Left forelimb (tissue), 1 donor: Measurements from ENCODE around the gene KRT222.

Source experiments
- DNase-seq: peaks from one replicate; pipeline ENCODE4 v3.0.0-alpha.2; 2018; ENCODE audit warnings: low spot score

KRT222 gene

DNA sequence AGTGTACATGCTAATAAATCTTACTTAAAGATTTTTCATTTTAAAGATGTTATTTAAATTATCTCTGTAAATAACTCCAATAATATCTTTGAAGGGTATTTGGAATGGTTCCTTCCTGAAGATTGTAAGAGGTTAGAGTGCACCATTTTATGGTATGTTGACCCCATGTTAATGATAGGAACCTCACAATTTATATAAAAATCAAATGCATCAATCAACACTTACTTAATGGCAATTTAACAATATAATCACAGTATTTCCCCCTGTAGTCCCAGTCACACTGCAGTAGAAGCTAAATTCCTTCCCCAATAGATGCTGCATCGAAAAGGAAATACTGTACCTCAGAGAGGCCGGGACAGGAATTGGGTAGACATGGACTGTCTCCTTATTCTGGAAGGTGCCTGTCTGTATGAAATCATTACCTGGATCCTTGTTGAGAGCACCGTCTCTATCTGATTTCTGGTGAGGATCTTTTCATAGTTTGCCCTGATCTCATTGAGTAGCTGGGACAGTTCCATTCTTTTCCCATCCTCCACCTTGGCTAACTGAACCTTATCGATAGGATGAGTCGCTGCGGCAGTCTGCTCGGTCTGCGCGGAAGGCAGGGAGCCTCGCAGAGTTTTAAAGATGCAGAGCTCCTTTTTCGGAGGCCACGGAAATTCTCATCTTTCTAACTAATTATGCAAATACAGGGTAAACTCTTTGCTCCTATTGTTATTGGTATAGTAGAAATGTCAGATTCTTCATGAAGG, at the start of gene KRT222:
TSS of gene KRT222 (minus strand) at position 596 of the 752 bp plus-strand sequence. CDS start at position 518, 78 bp downstream.
- no peak for DNase-seq

DNA sequence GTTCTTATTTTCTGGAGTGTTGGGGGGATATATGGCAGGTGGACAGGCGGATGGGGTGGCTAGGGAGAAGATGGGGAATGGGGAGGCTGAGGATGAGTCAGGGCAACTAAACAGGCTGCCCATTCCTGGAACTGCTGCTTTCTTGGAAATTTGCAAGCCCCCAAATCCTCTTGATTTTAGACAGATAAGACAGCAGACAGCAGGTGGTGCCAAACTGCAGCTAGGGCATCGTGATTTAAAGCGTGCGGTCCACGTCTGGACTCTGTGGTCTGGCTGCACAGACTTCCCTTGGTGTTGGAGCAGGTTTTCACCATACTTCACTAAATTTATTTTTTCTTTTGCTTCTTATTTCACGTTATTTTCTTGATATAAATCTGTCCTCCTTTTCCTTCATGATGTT, 49.5 kb upstream of the KRT222 start:
- no peak for DNase-seq

DNA sequence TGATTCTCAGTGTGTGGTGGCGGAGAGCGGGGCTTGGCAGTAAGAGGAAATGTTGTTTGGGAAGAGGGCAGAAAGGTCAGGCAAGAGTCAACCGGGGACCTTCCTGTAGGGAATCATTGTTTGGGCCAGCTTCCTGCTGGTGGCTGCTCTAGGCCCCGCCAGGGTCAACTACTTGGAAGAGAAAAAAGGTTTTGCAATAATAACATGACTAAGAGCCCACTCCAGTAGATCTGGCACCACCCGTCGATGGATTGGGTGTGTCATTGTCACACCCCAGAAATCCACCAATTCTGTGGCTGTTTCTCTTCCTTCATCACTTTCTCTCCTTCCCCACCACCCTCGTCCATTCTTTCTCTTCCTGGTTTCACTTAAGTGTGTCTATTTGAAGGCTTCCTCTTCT, 42.8 kb upstream of the KRT222 start:
- DNase-seq = no peak

DNA sequence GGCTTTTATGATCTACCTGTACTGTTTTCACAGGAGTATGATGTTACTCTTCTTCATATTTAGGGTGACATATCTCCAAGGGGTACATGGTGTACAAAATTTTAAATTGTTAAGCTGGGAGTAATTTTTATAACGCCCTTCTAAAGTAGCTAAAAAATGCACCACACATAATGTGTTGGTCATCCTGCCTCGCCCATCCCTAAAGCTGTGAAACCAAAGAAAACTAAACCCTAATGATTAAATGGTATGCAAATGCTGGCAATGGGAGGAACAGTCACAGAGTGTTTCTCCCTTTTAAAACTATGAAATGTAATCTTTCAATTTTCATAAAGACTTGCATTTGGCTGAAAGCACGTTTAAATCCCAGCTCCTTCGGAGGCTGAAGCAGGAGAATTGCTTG, 40.6 kb upstream of the KRT222 start:
- no peak for DNase-seq

DNA sequence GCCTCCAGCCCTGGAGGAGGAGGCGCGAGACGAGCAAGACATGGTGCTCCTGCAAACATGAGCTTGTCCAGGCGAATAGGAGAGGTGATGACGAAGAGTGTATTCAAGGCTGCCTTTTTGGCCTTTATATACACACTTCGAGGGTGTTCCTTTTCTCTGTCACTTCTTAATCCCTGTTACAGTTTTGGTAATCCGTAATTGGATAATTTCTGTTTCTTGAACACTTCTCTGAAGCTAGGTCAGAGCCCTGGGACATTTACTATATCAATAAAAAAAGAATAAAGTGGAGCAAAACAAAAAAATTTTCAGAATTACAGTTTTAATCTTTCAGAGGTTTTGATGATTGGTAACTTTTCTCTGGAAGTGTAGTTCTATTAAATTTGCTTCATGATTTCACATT, 38.7 kb upstream of the KRT222 start, which contains the start of gene KRT24:
TSS of gene KRT24 (minus strand) at position 101 of the 400 bp plus-strand sequence. CDS start at position 42, 59 bp downstream.
- DNase-seq = no peak

DNA sequence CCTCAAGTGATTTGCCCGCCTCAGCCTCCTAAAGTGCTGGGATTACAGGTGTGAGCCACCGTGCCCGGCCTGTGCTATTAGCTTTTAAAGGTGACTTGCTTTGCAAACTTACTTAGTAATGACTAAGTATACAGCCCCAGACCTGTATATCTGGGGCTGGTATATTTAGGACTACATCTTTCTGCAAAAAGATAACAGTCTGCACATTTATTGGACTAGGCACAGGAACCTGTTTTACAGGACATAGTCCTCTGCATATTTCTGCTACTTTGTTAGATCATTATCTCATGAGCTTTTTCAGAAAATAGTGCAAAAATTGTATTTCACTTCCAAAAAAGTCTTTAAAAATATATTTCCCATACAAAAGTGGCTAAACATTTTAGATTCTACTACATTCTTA, 37.3 kb upstream of the KRT222 start:
- no peak for DNase-seq

DNA sequence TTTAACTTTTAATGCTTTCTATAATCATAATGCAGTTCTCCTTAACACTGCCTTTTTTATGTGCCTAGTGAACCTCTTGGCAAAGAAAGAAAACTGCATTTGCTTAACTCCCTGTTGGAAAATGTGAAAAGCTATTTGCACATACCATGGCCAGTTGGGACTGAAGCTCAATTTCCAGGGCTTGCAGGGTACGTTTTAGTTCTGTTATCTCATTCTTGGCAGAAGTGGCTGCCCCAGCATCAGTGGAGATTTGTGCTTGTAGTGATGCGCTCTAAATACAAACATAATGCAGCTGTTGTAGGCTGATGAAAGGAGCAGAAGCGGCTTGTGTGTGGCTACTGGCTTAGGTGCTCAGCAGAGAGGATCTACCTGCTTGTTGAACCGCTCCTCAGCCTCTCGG, 34.9 kb upstream of the KRT222 start:
- no peak for DNase-seq

DNA sequence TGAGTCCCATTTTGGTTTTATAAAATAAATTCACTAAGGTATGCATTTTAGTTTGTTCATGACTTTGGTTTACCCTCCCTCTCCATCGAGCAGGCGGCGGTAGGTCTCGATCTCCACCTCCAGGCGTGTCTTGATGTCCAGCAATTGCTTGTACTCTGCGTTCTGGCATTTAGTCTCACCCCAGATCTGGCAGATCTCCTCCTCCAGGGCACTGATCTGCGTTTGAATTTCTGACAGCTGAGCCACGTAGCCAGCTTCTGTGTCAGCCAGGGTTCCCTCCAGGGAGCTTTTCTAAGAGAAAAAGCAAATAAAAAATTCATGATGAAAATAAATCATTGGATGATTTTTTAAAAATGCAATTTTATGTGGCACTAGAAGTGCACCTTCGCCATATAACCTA, 34.4 kb upstream of the KRT222 start:
- no peak for DNase-seq

DNA sequence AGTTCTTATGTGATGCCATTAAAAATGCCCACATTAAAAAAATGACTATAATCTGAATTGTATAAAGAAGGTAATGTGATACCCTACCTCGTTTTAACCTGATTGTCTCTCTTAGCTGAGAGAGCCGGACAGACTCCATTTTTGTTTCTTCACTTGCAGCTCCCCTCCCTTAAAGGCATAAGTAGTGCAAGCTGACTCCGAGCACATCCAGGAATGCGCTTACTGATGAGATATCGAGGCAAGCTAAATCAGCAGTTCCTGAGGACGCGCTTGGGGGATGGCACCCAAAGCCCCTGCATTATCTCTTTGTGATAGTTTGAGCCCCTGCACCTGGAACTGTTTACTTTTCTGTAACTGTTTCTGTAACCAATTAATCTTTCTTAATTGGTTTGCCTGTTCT, 32.3 kb upstream of the KRT222 start:
- DNase-seq = no peak

DNA sequence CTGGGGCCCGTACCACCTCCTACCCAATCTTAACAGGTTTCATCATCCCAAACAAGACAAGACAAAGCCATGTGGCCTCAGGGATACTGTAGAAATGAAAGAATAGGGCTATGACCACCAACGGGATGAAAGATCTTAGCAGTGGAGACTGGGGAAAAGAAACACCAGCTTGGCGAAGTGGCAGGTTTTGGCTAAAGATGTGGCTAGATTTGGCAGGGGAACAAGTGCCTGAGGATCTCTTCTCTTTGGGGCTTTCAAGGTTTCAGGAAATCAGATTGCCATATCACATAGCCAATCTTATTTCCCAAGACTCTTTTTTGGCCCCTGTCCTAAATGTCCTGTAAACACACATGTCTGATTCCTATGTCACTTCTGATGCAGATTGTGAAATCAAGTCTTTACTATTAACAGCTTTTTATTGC, 31.7 kb upstream of the KRT222 start:
- no peak for DNase-seq

DNA sequence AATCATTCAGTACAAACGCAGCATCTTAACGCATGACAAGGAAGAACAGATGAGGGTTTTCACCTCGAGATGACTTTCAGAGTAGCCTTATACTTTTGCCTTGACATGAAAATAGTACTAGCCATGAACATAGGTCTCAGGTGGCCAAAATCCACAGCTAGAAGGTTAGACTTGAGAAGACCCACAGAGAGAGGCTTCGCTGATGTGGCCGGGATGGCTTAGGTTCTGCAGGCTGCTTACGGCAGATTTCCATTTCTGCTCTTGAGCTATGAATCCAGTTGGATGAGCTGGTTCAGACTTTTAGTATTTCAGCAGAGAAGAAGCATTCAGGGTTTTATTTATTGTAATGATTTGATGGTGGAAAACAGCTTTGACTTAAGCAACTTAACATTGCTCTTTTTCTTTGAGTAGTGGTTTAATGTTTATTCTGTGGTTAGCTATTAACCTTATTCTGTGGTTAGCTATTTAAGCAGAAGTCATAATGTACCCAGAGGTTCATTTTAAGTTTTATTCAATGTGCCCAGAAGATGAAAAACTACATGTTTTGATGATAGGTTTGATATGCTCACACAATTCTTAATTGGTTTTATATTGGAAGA, 31.0 kb upstream of the KRT222 start:
- no peak for DNase-seq

DNA sequence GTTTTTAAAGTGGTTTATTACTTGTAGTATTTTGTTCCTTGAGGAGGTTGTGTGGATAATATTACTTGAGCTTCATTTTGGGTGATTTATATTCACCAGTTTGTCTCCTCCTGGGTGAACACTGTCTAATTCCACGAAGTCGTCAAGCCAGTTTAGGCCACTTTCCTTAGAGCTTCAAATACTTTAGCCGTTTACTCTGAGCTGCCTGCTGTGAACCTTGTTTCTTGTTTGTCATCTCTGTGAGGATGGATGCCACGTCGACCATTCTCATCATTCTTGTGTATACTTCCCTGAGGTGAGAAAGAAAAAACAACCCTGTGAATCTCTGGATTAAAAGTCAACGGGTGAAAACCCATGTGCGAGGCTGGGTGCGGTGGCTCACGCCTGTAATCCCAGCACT, 29.6 kb upstream of the KRT222 start:
- no peak for DNase-seq

DNA sequence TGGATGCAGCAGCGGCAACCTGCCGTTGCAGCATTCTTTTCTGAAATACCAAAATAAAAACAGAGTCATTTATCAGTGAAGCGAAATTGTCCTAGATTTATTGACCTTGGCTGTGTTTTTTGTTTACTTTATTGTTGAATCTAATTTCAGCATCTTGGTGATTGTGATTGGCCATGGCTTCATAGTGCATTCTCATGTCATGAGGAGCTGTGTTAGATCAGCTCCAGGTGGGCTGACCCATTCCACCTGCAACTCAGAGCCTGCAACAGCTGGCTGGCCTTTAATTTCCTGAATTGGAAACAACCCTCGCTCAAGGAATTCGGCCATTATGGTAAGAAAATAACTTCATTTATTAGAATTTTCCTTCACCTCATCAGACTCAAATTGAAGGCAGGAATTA, 22.1 kb upstream of the KRT222 start:
- no peak for DNase-seq

DNA sequence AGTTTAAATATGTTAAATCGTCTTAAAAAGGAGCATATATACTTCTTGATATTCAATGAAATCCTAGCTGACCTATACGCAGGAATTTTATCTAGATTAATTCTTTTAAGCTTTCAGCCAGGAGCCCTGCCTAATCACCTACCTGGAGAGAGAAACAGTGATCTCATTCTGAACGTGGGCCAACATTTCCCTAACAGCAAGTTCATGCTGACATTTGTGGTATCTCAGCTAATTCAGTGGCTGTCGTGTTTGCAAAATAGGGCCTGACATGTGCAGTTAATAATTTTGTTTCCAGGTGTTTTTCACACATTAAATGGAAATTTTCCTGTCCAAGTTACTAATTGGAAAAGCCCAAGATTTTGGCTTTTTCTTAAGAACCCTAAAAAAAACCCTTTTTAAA, 21.2 kb upstream of the KRT222 start:
- no peak for DNase-seq

DNA sequence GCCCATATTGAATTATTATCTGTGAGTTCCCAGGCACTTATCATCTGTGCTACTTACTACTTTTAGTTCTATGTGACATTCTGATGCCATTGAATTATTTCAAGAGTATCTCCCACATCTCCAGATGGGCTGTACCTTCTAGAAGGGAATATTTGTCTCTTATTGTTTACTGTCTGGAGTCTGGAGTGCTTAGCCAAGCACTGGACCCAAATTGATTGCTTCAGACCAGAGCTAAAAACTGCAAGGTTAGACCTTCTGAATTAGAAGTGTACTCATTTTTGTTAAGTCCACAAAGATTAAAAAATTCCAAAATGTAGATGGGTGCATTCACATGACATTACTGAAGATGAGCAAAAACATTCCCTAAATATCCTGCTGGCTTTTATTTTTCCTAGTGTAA, 16.0 kb upstream of the KRT222 start:
- DNase-seq = no peak

DNA sequence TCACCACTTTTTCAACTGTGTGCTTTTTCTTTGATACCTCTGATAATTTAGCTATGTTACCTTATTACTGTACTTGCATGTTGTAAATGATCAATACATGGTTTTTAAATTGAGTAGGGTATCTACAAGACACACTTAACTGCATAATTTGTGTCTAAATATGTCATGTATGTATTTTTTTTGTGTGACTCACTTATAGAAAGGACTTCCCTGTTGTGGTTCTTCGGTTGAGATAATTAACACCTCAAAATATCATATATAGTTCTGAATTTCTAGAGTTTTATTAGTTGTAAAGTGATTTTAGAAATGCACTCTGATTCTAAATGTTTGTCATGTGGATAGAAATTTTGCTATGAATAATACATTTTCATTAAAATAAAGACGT, 14.5 kb upstream of the KRT222 start:
- no peak for DNase-seq

DNA sequence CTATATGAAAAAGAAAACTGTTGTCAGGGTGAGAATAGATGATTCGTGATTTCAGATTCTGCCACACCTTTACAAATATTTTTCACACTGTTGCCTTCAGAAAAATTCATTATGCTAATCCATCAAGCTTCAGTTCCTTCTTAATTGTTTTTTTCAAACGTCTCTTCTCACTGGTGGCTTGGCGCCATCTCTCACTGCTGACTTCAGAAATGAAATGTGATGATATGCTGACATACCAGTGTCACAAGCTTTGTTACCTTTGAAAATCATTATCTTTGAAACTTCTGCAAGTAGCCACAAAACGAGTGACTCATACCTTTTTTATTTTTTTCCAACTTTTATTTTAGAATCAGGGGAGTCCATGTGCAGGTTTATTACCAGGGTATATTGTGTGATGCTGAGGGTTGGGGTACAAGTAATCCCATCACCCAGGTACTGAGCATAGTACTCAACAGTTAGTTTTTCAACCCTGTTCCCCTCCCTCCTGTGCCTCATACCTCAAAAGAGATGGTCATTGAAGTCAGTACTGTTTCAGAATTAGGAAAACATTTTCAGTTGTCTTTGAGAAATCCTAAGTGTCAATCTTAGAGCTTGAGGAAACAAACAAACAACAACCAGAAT, 14.0 kb upstream of the KRT222 start:
- DNase-seq = no peak

DNA sequence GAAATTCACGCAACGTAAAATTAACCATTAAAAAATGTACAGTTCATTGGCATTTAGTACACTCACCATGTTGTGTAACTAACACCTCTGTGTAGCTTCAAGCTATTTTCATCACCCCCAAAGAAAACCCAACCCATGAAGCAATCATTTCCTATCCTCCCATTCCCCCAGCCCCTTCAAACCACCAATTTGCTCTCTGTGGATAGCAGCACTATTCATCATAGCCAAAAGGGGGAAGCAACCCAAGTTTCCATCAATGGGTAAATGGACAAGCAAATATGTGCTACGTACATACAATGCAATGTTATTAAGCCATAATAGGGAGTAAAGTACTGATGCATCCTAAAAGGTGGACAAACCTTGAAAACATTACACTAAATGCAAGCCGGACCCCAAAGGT, 10.9 kb upstream of the KRT222 start:
- DNase-seq = no peak

DNA sequence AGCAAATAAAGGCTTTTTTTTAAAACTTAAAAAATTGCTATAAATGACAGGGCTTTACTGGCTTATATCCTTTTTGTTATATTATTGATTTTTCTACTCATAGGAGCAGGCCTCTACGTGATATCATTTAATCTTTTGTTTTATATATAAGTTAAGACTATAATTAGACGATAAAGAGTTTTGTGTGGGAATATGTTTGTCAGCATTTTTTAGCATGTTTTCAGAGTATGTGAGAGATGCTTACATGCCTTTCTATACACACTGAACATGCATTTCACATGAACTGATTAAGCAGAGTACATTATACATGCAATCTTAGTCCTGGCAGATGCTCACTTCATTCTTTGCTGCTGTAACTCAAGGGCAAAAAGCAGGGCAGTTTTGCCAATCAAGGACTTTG, 7.7 kb upstream of the KRT222 start:
- no peak for DNase-seq

DNA sequence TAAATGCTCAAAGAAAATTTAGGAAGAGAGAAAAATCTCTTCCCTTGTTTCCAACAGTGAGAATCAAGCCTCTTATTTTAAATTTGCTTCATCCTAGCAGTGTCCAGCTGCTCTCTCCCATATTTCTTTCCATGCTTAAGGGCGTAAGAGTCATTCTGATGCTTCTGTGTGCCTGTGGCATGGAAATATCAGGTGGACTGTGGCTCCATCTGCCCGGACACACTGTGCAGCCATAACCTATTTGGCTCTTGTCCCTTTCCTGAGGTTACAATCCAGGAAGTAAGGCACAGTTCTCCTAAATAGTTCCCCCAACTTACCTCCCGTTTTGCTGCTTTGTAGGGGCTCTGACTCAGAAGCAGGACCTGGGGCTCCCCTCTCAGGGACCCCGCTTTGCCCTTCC, 6.3 kb upstream of the KRT222 start:
- no peak for DNase-seq

DNA sequence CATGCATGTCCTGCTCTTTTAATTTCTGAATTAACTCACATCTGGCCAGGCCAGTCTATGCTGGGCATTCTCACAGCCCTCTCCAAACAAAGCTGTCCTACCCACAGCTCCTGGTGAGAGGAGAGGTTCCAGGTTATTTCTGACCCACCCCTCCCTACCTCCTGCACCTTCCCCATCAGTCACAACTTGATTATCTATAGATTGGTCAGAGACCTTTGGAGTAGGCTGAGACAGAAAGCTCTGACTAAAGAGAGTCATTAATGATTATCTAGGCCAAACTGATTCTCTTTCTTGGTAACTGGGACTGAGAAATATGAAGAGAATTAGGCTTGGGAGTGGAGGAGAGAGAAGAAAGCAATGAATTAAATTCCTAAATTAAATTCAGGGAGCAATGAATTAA, 1.4 kb upstream of the KRT222 start:
- no peak for DNase-seq

DNA sequence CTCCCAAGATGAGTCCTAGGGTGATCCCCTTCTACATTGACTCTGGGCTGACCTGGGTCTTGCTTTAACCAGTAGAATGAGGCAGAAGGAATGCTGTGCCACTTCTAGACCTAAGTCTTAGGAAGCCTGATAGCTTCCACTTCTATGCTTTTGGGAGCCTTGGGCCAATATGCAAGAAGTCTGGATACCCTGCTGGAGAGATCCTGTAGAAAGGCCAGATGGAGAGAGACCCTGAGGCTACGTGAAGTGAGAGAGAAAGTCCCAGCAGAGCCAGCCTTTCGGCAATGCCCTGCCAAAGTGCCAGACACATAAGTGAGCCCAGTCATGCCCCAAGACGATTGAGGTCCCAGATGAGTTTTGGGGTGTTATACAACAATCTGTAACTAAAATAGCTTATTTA, 1.7 kb downstream of the KRT222 start:
- DNase-seq = no peak

DNA sequence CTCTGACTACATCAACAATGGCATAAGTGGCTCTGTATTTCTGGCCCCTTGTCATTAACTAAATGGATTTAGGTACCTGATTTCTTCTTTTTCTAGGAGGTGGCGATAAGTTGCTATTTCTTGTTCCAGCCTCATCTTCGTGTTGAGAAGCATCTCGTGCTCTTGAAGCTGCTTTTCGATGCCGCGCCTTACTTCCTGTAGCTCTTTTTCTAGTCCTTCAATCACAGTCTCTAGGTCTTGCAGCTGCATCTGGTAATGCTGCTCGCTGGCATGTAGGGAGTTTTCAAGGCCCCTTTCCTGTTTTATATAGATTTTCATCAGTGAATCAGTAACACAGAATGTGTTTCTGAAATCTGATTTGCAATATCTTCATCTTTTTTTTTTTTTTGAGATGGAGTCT, 5.1 kb downstream of the KRT222 start:
- DNase-seq = no peak

DNA sequence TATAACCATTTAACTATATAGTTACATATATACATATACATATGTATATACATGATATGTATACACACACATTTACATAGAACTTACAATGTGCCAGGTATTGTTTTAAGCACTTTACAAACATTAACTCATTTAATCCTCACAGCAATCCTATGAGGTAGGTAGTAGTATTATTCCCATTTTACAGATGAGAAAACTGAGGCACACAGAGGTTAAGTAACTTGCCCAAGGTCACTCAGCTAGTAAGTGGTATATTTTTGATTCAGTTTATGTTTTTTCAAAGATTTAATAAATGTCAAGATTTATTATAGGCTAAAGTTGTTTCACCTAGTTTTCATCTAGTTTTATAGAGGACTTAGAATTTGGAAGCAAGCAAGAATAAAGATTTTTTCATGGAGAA, 6.6 kb downstream of the KRT222 start:
- no peak for DNase-seq
